GM04503 (cell line): ENCODE results near the gene MTPN.

ENCODE experiments used
- DNase-seq: peaks from one replicate; pipeline ENCODE4 v3.0.0-alpha.2; 2012; ENCODE audit warnings: low read depth

MTPN gene

GRCh38 chr7:135924302-135924701 lies 52.9 kb downstream of the MTPN start:
- no peak for DNase-seq

- no peak for DNase-seq
These were observed 54.9 kb downstream of the MTPN start for GRCh38 chr7:135922263-135922662.

- no peak for DNase-seq
These were observed 56.7 kb downstream of the MTPN start for GRCh38 chr7:135920478-135920877.

- no peak for DNase-seq
These were observed 57.9 kb downstream of the MTPN start for GRCh38 chr7:135919071-135919841.

- no peak for DNase-seq
These were observed 59.0 kb downstream of the MTPN start for GRCh38 chr7:135918134-135918533.

GRCh38 chr7:135917721-135918120 lies 59.4 kb downstream of the MTPN start:
- DNase-seq: no peak

GRCh38 chr7:135914346-135914745 lies 62.8 kb downstream of the MTPN start:
- DNase-seq: no peak

GRCh38 chr7:135913404-135913803 lies 63.8 kb downstream of the MTPN start:
- DNase-seq: no peak

- DNase-seq: no peak
These were observed 66.1 kb downstream of the MTPN start for GRCh38 chr7:135911099-135911498.

- DNase-seq: no peak
These were observed 66.6 kb downstream of the MTPN start for GRCh38 chr7:135910393-135911036.

GRCh38 chr7:135905858-135906257 lies 71.3 kb downstream of the MTPN start:
- no peak for DNase-seq

- DNase-seq: no peak
These were observed 71.8 kb downstream of the MTPN start for GRCh38 chr7:135905355-135905754.

GRCh38 chr7:135904282-135904681 lies 72.9 kb downstream of the MTPN start:
- DNase-seq: no peak

- no peak for DNase-seq
These were observed 75.3 kb downstream of the MTPN start for GRCh38 chr7:135901585-135902540.

- DNase-seq: no peak
These were observed 77.1 kb downstream of the MTPN start for GRCh38 chr7:135900065-135900546.

GRCh38 chr7:135899458-135900064 lies 77.6 kb downstream of the MTPN start:
- DNase-seq: no peak

GRCh38 chr7:135898226-135898625 lies 78.9 kb downstream of the MTPN start:
- DNase-seq: no peak

- no peak for DNase-seq
These were observed 82.3 kb downstream of the MTPN start for GRCh38 chr7:135894816-135895215.

- DNase-seq: no peak
These were observed 87.3 kb downstream of the MTPN start for GRCh38 chr7:135889823-135890222.

GRCh38 chr7:135888740-135889139 lies 88.4 kb downstream of the MTPN start:
- DNase-seq: no peak

GRCh38 chr7:135886345-135887132 lies 90.6 kb downstream of the MTPN start:
- no peak for DNase-seq
